GM19468 (cell line): Measurements from ENCODE around the gene FLOT1.

Experiments
- ATAC-seq: cut with Tn5 transposase; IDR thresholded peaks from one replicate; pipeline ENCODE4 v1.9.1; 2021; ENCODE audit warnings: mild to moderate bottlenecking, moderate library complexity, moderate number of reproducible peaks; ENCODE audit not compliant: unreplicated experiment; ENCODE audit errors: extremely low read depth

The FLOT1 gene

DNA sequence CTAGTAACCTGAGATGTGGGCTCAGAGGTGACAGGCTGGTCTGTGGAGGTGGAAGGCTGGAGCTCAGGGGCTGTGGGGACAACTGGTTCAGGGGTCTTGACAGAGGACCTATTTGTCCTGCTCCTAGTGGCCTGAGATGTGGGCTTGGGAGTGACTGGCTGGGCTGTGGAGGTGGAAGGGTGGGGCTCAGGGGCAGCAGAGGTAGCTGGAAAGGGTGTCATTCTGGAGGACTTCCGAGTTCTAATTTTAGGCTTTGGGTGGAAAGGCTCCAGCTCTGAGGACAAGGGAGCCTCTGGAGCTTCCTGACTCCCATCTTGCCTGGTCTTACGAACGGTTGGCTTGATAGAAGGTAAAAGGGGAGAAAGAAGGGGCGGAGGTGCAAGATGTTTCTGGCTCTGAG, 36.9 kb downstream of the FLOT1 start:
- ATAC-seq: no peak

DNA sequence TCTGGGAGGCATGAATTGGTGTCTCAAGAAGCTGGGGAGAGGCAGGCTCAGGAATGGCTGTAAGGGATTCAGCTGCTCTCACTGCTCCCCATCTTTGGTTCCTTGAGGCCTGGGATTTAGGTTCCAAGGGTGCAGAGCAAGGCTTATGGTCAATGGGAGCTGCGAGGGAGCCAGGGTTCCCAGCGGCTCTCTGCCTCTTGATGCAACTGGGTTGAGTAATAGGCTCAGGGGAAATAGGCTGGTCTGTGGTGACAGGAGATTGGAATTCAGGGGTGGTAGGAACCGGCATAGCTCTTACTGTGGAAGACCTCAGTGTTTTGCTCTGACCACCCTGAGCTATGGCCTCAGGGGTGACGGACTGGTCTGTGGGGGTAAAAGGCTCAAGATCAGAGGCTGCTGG, 38.7 kb downstream of the FLOT1 start:
- ATAC-seq: no peak

DNA sequence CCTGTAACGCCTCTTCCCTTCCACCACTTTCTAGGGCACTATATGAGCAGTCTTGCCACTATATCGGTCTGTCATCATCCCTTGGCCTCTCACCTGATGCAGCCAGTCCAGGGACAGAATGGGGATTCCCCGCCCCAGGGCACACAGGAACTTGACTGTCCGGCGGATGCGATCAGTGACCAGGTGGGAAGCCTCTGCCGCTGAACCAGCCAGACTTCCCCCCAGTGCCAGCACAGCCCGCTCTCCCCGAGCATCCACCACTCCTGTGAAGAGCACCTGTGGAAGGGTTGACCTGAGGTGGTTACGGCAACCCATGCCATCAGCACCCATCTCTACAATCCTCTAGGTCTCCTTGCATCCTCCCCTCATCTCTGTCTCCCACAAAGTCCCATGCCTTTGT, 39.5 kb downstream of the FLOT1 start:
- no peak for ATAC-seq

DNA sequence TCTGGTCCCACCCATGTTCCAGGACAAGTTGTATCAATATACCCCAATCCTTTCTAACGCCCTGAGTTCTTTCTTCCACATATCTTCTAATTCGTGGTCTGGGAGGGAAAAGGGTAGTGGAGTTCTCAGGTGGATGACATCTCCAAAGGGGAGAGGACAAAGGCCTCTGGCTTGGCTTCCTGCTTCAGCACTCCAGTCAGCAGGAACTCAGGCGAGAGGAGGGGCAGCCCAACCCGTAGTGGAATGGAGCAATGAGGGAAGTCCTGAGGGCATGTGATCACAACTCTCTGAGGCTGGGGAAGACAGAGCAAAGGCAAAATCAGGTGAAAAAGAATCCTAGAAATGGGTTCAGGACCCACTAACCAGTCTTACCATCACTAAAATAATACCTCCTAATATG, 42.1 kb downstream of the FLOT1 start:
- no peak for ATAC-seq

DNA sequence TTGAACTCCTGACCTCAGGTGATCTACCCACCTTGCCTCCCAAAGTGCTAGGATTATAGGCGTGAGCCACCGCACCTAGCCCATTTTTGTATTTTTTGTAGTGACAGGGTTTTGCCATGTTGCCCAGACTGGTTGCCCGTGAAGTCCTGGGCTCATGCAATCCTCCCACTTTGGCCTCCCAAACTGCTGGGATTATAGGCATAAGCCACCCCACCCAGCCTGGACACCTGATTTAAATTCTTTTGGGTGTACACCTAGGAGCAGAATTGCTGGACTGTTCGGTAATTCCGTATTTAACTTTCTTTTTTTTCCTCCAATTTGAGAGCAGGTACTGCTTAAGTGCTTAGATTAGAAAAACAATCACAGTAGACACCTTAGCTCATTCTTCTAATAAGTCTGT, 46.1 kb downstream of the FLOT1 start:
- ATAC-seq: no peak

DNA sequence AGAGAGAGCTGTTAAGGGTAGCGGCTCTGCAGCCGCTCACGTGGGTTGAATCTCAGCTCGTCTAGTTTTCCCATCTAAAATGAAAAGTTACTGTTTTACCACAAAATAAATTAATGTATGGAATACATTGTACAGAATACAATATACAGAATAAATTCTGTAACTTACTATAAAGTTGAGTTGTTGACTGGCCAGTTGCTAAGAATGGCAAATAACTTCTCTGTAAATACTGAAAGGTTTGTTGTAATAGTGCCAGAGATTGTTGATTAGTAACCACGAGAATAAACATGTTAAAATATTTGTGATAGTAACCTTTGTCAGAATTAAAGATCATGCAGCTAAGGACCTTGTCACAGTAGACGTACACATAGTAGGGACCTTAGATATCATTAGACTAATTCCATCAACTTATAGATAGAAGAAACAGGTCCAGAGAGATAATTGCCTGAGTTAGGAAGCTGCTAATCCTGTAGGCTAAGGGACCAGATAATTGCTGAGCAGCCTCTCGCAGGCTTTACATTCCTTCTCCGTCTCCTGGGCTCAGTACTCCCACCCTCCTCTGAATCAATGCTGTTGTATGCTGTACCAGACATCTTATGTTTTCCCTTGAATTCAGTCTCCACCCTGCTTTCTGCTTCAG, 51.2 kb downstream of the FLOT1 start:
- ATAC-seq: no peak

DNA sequence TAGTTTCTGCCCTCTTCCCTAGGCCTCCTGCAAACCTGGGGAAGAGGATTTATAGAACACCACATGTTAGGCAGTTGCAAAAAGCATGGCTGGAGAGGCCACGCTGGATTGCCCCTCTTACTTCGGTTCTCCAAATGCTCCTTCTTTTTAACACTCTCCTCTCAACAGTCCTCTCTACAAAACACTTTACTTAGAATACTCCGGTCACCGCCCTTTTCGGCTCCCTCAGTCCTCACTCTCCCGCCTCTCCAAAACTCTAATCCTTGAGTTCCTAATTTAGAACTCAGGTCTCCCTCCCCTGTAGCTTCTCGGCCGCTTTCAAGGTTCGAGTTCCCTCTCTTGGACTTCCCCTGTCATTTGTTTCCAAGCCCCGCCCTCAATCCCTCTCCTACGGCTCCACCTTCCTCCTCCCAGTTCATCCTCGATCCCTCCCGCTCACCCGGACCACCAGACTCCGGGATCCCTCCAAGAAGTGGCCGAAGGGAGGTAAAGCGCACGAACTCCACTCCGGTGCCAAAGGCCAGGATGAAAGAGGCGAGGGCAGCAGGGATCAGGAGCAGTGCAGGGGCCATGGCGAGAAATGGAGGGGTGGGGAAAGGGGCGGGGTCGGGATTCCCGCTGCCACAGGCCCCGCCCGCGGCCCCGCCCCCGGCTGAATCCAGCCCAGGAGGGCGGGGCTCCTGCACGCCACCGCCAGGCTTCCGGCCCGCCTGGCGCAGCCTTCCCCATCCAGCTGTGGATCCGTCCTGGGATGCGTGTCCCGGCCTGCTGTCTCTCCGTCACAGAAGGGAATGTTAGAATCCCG, 51.9 kb downstream of the FLOT1 start, which contains the start of gene NRM:
Gene NRM (minus strand): TSS at position 582 of the 805 bp plus-strand sequence. CDS start 10 bp downstream, at position 572.
- no peak for ATAC-seq

DNA sequence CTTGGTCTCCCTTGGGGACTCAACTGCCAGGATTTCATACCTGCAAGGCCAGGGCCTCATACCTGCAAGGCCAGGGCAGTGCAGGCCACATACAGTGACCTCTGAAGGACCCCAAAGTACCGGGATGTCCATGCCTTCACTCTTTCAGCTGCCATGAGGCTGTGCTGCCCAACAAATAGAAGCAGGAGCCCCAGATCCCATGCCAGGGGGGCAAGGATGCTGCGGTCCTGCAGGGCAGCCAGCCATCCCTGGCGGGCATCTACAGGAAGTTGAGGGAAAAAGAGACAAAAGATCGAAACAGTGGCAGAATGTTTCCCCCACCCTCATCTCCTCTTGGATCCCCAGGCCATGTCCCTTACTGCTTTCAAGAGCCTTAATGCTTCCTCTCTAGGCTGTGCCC, 52.5 kb downstream of the FLOT1 start:
- ATAC-seq: no peak

DNA sequence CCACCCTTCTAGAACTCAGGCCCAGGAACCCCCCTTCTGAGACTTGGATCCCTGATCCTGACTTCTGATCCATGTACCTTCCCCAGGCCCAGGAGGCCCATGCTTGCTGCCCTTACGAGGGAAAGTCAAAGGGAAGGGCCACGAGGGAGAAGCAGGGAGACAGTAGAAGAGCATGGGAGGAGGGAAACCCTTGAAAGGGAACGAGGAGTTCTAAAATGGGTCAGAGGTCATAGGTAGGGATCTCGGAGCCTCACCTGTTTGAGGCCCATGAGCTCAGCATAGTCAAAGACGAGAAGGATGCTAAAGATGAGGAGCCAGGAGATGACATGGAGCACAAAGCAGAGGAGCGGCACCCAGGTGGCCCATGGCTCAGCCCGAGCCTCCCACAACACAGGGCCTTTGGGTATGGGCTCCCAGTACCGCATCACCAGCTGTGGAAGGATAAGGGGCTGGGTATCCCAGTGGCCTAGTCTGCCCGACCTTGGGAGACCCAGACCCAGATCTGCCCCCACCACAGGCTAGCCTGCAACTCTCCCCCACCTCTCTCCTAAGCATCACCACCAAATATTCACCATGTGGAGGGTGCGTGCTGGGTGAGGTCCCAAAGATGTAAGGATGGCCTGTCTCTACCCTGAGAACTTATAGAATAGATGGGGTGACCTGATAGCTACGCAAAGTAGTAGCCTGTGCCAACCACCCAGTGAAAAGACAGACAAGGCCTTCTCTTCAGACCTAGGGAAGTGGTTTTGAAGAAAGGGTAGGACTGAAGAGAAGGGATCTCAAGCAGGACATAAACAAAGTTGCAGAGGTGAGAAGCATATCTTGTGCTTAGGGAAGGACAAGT, 53.2 kb downstream of the FLOT1 start:
- ATAC-seq: no peak

DNA sequence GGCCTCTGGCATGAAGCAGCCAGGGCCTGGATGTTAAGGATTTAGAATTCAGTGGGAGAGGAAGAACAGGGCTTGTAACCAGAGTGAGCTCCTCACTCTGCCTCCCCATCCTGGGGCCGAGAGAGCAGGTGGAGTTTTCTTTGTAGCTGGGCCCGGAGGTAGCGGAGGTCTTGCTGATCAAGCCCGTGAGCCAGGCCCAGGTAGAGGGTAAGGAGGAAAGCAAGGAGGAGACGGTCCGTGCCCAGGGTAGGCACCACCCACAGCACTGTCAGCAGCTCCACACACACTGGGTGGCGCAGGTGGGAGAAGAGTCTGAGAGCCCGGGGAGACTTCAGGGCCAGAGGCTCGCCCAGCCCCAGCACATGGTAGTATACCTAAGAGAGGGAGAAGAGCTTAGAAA, 53.9 kb downstream of the FLOT1 start:
- ATAC-seq: no peak

DNA sequence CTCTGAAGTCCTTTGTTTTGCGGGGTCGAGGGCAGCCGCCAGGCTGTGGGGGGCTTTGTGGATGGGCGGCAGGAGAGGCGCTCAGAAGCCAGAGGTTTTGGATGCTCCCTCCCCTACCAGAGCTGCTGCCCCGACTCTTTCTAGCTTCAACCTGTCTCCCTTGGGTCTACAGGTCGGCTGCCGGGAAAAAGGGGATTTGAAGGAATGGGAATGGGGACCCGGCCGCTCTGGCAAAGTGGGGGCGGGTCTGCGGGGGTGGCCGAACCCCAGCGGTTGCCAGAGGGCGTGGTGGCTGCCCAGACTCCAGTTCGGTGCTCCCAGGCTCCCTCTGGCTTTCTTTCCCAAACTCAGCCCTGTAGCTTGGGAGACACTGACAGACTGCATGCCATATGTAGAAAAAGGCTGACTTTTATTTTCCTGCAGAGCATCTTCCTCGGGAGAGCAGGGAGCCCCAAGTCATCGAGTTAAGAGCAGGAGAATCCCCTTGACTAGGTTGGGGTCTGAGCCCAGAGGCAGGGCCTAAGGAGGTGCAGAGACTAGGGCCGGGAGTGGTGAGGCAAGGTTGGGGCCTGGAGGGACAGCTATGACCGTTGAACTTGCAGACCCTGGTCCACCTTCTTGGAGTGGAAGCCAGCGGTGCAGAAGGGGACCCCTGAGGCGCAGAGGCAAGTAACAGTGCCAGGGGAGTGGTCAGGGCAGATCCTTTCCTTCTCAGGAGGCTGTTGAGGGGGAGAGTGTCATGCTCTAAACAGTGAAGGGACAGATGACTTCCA, 54.6 kb downstream of the FLOT1 start:
- ATAC-seq: no peak

DNA sequence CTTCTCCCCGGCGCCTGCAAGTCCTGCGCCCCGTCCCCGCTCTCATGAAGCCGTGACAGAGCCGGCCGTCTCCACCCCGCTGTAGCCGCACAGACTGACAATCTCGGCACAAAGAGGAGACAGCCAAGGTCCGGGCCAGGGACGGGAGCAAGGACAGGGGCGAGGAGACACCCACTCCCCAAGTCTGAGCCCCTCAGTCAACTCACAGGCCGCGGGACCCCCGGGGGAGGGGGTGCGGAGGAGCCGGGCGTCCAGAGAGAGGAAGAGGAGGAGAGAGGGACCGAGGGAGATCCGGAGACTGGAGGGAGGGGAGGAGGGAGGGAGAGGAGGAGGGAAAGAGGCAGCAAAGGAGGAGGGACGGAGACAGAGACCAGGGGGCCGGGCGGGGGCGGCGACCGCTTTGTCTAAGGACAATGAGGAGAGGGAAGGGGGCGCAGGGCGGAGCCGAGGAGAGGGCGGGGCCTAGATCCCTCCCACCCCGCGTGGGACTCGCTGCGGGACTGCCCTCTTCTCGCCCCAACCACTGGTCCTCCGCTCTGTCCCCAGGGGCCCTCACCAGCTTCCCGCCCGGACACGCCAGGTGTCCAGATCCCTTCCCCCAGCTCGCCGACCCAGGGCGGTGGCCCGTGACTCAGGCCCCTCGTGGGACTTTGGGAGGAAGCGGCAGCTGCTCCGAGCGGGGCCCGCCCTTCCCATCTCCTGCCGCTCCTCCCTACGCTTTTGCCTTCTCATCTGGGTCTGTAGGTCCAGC, 55.4 kb downstream of the FLOT1 start:
- ATAC-seq: peak; percentile 31

DNA sequence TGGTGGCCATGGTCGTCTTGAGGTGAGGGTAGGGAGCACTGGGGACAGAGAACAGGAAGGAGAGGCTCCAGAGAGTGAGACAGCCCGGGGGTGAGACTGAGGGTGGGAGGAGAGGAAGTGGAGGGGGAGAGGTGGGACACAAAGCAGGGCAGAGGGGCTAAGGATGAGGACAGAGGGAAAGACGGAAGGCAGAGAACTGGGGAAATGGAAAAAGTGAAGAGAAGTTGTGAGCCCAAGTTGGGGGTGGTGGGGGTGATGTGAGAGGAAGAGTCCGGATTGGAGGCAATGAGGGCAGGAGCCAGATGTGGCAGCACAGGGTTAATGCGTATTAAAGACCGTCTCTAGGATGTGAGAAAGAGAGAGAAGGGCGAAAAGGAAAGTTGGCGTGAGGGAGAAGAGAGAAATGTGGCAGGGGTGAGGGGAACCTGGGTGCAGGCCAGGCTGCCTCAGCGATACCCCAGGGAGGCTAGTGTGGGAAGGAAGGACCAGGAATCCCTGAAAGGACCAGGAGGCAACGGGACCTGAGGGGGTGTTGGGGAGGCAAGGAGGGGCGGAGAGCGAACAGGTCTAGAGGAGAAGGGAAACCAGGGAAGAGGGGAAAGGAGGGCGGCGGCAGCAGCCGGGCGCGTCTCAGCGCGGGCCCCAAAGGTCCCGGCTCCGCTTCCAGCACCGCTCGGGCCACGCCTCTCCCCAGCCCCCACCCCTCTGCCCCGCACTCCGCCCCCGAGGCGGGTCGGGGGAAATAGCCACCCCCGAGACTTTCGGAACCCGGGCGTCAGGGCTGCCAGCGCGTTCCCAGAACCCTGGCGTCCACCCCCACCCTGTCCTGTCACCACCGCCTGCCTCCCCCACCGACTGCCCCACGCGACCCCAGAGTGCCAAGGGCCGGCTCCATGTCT, 56.2 kb downstream of the FLOT1 start, which contains the start of gene PPP1R18:
Gene PPP1R18 (minus strand): TSS at position 637 of the 899 bp plus-strand sequence. CDS start 627 bp downstream, at position 10.
- ATAC-seq: no peak

DNA sequence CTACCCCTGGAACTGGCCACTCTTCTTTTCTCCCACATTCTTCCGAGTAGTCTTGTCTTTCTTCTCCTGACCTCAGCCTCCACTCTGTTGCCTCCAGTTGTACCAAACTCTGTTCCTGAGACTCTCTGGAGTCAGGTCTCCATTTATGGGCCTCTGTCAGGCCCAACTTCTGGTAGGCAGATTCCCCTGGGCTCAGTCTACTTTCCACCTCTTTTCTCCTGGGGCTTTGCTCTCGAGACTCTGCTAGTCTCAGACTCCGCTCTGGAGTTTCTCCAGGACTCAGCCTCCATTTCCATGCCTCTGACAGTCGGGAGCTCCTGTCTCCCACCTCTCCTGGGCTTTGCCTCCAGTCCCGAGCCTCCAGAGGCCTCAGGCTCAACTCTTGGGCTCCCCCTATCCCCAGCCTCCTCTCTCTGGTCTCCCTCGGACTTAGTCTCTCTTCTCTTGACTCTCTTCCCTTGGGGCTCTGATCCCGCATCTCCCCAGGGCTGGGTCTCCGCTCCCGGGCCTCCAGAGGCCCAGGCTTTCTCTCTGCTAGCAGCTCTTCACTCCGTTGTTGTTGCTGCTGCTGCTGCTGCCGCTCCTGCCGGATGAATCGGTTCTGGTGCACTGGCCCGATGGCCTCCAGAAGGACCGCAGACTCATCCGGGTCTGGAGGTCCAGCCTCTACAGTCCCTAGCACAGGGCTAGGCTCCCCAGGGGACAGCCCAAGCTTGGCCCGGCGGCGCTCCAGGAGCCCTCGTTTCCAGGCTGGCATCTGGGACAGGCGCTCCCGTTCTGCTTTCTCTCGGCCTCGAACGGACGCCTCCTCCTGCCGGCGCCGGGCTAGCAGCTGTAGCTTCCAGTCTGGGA, 57.1 kb downstream of the FLOT1 start:
- ATAC-seq: no peak

DNA sequence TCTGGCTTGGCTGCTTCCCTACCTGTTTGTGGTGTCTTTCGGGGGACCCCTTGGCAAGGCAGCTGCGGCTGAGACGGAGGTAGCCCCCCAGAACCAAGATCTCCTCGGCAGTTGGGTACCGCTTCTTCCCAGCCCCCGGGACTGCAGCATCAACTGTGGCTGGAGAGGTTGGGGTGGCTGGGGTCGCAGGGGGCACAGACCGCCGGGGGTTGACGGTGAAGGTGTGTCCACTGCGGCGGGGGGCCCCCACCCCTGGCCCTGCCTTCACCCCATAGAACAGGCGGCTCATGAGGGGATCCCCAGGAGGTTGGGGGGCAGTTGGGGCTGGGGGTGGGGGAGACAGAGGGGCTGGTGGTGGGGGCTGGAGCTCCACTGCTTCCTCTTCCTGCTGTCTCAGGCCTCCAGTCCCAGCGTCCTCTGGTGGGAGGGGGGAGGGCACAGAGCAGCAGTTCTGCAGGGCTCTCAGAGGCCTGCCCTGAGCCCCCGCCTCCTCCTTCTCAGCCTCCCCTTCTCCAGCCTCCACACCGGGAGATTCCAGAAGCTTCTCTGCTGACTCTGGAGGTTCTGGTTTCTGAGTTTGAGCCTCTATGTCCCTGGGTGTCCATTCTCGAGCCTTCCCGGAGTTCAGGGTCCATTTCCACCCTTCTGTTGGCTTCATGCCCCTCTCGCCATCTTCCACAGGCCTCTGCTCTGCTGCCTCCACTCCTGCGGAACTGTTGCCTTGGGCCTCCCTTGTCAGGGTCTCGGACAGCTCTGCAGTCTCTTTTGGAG, 57.9 kb downstream of the FLOT1 start:
- ATAC-seq: no peak

DNA sequence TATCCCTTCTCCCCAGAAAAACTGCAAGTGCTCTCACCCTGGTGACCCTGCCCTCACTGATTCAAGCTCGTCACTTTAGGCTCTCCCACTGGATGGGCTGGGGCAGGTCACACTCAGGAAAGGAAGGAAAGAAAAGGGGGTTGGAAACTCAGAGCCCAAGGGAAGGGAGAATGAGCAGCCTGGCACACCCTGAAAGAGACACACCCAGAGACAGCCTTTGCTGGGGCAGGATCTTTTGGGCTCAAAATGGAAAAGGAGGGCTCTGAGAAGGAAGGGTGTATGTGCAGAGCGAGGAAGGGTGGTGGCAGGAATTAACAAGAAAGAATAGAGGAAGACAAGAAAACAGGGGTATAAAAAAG, 58.5 kb downstream of the FLOT1 start:
- no peak for ATAC-seq
